Left forelimb (tissue), 1 donor: Measurements from ENCODE around the gene JAK1.
"Not testable (repeated sequence)": the region's sequence is repeated elsewhere in the genome, so short reads cannot be mapped to it uniquely, and the experiment has no call there.

Source experiments
- DNase-seq: peaks from one replicate; pipeline ENCODE4 v3.0.0-alpha.2; 2018; ENCODE audit warnings: low spot score

Gene JAK1

DNA sequence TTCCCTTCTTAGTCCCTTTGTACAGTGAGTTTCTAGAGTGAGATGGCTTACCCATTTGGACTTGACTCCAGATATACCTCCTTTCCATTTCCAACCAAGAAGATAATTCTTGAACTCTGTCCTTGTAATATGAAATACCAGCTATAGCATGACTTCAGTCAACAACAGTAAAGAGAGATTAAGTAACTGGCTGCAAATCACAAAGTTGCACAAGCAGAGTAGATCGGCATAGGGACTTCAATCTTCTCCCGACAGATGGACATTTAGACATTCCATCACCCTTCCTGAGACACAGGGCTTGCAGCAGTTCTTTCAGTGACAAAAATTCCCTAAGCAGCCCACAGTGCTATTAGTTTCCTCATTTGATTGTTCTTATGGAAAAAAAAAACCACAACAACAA lies 44.6 kb downstream of the JAK1 start:
- no peak for DNase-seq

- DNase-seq, result no peak
Observed at GRCh38 chr1:64920941-64921589, 45.3 kb downstream of the JAK1 start.

- not testable (repeated sequence) for DNase-seq
Observed at GRCh38 chr1:64919120-64919519, 47.2 kb downstream of the JAK1 start.

GRCh38 chr1:64917907-64918306 lies 48.4 kb downstream of the JAK1 start:
- DNase-seq, result no peak

DNA sequence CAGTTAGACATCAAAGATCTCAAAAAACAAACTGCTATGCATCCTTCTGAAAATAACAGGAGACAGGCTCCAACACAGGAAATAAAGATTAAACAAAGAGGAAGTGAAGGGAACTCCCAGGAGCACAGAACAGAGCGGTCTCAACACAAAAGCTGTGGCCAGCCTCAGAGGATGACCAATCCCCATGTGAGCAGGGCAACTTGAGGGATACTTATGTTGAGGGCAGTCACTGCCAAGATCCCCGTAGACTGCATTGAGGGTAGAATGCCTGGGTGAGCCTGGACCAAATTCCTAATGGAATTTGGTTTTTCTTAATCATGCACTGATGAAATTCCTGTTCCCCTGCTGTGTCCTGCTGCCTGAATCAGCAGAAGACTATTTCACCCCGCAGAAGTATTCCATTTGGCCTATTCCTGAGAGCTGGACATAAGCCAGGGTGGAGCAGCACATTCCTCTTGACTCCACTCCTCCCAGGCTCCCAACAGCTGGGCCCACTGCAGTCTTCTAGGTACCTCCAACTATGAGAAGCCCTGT lies 49.0 kb downstream of the JAK1 start:
- no peak for DNase-seq

GRCh38 chr1:64915381-64916274 lies 50.7 kb downstream of the JAK1 start:
- DNase-seq, result no peak

DNA sequence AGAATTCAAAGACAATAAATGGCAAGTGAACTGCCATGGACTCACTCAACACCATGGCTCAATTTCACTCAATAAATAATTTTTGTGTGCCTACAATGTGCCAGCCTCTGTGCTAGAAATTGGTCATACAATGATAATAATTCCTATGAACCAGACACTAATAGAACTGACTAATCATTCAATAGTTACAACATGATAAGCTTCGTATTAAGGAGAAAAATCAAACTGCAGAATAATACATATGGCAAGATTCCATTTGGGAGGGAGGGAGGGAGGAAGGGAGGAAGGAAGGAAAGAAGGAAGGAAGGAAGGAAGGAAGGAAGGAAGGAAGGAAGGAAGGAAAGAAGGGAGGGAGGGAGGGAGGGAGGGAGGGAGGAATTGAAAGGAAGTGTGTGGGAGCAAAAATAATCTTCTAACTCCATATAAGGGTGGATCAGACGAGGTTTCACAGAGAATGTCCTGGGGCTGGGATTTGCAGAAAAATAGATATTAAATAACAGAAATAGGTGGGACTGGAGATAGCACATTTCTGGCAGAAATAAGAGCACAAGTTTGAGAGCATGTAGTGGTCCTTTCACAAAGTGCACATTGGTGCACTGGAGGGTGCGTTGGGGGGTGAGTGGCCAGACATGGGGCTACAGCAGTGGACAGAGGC lies 52.9 kb downstream of the JAK1 start:
- no peak for DNase-seq

DNA sequence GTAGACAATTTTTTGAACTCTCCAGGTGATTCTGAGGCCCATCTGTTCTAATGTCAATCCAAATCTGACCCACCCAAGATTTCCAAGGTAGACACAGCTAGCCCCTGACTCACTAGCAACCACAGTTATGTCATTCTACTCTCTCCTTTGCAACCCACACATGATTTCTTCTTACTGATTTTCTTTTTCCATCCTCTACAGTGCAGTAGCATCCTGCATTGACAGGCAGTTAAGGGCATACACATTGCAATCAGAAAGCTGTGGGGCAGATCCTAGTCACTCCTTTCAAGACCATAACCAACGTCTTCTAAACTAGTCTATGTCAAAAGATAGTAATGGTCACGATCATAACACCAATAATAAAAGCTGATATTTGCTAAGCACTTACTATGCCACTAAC lies 54.2 kb downstream of the JAK1 start:
- no peak for DNase-seq

DNA sequence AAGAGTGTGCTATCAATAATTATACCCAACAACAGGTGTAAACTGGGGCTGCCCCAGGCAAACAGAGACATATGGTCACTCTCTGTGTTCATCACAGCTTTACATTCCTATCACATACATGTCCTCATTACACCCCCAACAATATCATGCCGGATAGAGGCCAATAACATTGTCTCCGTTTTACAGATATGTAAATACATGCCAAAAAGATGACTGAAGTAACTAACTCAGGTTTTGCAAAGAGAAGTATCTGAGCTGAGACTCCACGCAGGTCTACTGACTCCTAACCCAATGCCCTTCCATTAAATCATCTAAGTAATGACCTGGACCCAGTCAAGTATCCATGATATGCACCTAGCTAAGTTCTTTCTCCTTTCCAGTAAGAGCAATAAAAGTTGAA lies 55.0 kb downstream of the JAK1 start:
- no peak for DNase-seq

- DNase-seq, result no peak
Observed at GRCh38 chr1:64909031-64909430, 57.3 kb downstream of the JAK1 start.

- no peak for DNase-seq
Observed at GRCh38 chr1:64908575-64908974, 57.8 kb downstream of the JAK1 start.

DNA sequence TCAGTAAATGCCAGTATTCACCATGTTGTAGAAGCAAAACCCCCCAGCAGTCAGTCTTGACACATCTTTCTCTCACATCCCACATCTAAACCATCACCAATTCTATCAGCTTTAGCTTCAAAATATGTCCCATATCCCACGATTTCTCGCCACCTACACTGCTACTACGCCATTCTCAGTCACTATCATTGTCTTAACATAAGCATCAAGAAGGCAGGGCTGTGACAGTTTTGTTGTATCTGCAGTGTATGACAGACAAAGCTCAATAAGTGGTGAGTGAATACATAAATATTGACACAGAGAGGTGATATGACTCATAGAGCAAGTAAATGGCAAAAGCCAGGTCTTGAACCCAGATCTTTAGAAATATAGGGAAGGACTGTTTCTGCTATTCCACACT lies 59.9 kb downstream of the JAK1 start:
- DNase-seq, result no peak

DNA sequence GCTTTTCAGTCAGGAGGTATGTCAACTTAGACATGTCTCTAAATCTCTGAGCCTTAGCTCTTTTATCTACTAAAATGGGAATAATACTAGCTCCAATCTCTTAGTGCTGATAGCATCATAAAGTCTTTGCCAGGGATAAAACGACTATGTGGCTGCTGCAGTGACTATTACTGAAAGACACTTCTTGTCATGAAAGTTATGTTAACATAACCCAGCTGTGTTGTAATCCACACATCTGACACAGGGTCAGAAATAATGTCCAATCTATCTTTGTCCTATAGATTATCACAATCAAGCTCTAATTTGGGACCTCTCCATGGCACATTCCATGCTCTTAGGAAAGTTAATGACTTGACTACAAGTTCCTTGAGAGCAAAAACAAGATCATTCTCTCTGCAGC lies 62.8 kb downstream of the JAK1 start:
- no peak for DNase-seq

- no peak for DNase-seq
Observed at GRCh38 chr1:64901663-64902062, 64.7 kb downstream of the JAK1 start.

- DNase-seq, result no peak
Observed at GRCh38 chr1:64900916-64901315, 65.4 kb downstream of the JAK1 start.

DNA sequence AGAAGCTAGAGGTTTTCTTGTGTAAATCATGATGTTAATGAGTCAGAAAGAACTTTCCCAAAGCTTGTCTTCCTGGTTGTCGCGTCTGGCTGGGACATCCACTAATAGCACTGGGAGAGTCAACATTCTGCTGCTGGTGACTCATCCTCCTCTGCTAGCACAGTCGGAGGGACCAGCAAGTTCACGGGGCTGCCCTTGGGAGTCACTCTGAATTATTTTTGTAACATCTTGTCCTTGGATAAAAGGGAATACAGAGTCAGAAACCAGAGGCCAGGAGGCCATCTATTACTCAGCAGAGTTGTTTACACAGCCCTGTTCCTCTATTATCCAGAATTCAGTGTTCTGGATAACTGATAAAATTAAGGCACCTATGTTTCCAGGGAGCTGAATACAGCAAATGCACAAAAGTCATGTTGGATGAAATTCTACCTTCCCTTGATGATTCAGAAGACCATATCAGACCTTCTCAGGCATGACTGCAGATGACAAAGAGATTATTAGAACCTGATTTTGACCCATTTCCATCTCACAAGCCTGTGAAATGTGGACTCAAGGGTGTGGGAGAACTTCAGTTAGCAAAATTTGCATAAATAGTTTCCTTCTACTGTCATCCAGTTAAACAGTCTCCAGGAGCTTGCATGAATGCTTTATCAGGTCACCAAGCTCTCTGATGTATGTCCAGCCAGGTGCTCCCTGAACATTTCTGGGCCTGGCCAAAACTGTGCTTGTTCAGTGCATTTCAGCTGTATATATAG lies 68.1 kb downstream of the JAK1 start:
- DNase-seq, result no peak

DNA sequence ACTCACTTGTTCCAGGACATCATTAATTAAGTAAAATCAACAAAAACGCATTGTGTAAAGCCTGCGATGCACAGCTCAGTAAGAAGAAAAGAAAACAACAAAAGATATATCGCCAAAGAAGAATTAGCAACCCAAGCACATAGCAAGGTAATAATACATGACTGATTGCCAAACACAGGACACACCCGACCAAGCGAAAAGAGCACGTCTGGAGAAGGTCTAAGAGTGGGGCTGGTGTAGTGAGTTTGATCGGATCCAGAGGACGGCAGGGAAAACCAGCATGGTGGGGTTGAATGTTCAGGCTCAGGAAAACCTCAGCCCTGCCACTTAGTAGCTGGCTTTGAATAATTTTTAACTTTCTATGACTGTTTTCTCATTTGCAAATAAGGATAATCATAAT lies 69.8 kb downstream of the JAK1 start:
- no peak for DNase-seq

DNA sequence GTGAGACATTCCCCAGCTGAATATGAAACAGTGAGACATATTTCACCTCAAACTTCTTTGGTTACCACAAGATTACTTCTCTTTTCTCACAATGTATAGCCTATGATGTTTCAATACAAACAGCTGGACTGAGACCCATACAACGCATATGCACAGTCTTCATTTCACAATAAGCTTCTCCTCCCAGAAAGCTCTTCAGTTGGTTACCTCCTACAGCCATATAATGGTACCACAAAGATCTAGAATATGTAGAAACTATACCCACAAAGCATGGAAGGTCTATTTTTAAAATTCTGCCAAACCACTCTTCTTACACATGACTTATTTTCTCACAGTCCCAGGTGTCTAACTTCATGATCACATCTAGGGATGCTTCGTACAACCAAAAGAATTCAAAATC lies 70.8 kb downstream of the JAK1 start:
- DNase-seq, result no peak

GRCh38 chr1:64894438-64895196 lies 71.7 kb downstream of the JAK1 start:
- no peak for DNase-seq

- DNase-seq, result no peak
Observed at GRCh38 chr1:64893921-64894320, 72.4 kb downstream of the JAK1 start.
